Activated CD4-positive, alpha-beta T cell treated with anti-CD3 and anti-CD28 coated beads, Interleukin-2, amount 50 U/mL, for 4 hours (primary cell): ENCODE results near the gene SART1.

ENCODE experiments used
- DNase-seq, 2 experiments: peaks; one replicate each; pipeline ENCODE4 v3.0.0-alpha.2; 2020

Gene SART1

DNA sequence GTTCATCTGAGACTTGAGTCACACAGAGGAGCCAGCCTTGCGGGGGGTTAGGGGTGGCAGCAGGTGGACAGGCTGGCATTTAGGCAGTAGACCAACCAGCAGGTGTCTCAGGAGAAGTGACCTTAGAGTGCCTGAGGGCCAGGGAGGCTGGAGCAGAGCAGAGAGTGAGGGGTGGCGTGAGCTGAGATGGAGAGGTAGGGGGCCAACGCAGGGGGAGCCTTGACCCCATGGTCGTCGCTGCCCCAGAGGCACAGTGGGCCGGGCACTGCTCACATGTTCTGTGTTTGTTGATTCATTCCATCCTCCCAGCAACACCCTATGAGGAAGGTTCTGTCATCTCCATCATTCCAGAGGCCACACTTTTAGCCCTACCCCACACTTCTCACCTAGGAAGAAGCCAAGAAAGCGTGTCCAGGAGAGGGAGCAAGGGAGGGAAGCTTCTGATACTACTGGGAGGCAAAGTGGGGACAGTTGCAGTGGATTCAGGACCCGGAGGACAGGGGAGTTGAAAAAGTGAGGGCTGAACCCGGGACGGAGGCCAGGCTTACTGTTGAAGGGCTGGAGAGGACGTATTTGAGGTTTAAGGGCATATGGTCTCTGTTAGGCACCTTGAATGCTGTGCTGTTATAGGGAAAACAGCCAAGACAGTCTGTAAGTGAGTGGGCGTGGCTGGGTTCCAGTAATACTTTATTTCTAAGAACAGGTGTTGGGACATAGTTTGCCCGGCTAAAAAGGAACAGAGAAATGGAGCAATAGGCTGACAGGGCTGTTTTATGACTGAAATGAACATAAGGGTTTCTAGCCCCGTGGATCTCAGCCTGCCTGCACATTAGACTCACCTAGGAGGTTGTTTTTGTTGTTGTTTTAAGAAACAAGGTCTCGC lies 7.3 kb downstream of the SART1 start:
- no peak for DNase-seq

DNA sequence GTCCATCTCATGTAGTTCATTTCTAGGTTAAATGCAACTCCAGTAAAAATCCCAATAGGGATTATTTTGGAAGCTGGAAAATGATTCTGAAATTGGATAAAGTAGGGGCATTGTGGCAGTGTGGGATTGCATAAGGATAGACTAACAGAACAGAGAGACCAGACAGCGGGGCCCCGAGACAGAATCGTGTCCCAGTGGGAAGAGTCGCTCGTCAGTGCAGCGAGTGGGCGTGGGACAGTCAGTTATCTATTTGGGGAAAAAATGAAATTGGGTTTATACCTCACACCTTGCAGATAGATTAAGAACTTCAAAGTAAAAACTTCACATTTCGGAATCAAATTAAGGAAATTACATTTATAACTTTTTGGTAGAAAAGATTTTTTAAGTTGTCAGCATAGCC lies 10.6 kb downstream of the SART1 start:
- no peak for DNase-seq

DNA sequence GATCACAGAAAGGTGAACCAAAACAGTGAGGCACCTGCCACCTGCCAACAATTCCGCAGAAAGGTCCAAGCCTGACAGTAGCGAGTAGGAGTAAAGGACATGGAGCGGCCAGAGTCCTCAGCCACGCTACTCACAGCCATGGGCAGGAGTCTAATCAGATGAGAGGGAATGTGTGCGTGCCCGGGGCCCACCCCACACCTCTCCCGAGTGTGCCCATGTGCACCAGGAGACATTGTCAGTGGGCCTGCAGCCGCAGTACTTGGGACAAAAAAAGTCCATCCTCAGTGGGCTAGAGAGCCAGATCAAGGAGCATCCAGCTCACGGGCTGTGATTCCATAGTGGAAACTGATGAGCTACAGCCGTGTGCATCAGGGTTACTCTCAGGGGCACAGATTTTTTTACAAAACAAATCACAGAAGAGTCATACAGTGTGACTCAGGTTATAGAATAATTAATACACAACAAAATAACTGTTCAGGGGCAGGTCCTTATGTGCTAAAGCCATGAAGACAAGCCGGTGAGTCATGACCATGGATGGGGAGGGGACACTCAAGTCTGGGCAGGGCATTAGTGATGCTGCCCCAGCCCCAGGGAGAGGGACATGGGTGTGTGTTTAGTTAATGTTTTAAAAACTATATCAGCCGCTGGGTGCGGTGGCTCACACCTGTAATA lies 12.0 kb downstream of the SART1 start:
- no peak for DNase-seq

DNA sequence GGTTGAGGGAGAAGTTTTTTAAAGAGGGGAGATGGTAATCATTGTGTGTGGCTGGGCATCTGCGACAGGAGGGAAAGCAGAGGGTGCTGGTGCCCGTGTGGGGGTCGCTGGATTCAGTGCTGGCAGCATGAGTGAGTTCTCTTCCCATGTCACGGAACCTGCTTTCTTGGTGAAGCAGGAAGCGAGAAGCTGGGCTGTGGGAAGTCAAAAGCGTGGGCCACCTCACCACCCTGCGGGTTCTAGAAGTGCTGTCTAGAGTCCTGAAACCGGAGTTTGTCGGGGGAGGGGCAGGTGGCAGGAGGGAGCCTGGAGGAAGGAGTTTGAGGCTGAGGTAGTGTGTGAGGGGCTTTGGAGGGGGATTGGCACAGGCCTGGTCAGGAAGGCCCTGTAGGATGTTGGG lies 14.2 kb downstream of the SART1 start:
- DNase-seq: no peak

DNA sequence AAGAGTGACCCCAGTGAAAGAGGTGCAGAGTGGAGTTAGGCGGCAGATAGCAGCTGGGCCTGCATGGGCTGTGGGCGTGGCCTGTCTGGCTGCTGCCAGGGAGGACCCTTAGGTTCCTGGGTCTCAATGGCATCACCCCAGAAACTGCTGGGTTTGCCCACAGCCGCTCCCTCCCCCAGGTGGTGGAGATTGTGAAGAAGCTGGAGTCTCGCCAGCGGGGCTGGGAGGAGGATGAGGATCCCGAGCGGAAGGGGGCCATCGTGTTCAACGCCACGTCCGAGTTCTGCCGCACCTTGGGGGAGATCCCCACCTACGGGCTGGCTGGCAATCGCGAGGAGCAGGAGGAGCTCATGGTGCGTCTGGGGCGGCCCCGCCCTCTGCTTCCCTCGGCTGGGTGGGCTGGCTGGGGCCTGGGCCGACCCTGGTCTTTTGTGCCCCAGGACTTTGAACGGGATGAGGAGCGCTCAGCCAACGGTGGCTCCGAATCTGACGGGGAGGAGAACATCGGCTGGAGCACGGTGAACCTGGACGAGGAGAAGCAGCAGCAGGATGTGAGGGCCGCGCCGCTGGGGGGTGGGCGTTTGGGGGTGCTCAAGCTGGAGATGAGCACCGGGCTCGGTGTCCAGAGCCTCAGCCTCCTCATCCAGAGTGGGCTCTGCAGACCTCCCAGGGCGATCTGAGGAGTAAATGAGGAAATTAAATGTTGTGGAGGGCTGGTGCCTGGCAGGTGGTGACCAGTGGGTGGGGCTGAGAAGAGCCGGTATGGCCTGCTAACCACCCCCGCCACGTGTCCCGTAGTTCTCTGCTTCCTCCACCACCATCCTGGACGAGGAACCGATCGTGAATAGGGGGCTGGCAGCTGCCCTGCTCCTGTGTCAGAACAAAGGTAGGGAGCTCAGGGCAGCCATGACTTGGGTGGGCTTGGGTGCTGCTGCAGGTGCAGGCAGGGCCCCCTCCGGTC lies 15.0 kb downstream of the SART1 start:
- DNase-seq: no peak

DNA sequence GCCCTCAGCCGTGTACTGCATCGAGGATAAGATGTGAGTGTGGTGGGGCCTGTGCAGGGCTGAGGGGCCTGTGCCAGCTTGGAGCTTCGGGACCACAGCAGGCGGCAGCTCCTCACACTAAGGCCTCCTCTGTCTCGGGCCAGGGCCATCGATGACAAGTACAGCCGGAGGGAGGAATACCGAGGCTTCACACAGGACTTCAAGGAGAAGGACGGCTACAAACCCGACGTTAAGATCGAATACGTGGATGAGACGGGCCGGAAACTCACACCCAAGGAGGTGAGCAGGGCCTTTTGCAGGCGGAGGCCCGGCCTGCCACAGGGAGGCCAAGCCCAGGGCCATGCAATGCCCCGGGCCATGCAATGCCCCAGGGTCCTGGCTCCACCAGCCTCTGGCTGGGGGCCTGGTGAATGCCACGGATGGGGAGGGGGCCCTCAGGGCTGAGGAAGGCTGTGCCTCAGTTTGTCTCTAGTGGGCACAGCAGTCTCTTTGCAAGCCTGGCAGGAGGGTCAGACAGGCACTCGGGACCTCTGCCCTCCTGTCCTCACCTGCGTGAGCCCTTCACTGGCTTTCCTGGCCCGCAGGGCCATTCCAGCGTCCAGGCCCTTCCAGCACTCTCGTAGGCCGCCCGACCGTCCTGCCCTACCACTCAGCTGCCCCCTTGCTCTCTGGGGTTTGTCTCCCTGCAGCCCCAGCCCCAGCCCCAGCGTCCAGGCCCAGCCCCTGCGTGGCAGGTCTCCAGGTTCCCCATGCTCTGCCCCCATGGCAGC lies 16.3 kb downstream of the SART1 start:
- DNase-seq: no peak

DNA sequence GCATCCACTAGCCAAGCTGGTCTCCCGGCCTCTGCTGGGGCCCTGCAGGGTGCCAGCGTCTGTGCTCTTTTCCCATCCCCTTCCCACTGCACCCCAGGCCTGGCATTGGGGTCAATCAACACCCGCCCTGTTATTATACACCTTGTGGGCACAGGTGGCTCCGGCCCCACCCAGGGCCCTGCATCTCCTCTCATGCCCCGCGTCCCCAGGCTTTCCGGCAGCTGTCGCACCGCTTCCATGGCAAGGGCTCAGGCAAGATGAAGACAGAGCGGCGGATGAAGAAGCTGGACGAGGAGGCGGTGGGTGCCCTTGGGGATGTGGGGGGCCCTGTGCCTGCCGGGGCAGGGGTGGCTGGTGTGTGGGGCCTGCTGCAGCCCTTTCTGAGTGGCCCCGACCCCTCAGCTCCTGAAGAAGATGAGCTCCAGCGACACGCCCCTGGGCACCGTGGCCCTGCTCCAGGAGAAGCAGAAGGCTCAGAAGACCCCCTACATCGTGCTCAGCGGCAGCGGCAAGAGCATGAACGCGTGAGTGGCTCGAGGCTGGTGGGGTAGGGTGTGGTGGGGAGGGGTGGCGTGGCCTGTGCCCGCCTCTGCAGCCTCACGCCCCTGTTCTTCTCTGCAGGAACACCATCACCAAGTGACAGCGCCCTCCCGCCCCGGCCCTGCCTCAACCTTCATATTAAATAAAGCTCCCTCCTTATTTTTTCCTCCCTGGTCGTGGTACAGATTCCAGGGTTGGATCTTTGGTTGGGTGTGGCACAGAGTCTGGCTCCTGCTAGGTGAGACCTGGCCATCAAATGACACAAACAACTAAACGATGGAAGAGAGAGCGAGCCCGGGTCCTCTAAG lies 17.1 kb downstream of the SART1 start:
- DNase-seq: no peak

DNA sequence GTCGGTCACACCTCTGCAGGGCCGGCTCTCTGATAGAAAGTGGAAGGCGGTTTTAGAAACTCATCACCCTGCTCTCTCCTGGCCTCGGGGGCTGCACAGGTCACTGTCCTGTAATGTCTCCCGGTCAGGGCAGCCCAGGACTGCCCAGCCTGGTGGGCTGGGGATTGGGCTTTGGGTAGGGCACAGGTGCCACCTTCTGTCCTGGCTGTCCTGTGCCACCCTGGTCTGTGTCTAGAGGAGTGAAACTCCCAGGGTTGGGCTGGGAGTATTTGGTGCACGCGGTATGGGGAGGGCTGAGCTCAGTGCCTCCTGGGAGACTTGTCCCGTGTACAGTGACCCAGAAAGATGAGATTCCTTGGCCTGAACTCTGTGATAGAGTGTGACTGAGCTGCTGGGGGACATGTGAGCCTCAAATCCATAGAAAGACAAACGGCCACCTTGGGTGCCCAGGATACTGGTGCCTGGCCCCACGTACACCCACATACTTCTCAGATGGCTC lies 17.8 kb downstream of the SART1 start:
- no peak for DNase-seq

DNA sequence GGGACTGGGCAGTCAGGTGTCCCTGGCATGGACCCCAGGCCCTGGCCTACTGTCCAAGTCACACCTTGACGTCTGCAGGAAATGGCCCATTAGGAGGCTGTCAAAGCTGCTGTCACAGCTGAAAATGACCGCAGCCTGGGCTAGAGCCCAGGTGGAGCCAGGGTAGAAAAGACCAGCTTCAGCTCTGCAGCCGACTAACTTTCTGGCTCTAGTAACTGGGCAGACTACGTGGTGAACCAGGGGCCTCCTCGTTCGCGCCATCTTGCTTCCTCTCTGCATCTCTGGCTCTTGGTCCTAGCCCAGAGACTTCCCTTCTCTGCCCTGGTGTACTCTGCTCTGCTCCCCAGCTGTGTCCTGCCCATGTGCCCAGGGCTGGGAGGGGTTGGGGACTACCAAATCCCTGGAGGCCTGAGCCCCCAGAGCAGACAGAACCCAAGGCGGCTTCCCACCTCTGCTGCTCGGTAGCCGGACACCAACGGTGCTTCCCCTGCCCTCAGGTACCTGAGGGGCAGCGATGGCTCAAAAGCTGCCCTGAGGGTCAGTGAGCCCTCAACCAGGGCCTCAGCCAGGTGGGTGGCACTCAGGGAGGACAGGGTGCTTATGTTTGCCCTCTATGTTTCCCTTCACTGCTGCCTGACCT lies 19.7 kb downstream of the SART1 start:
- DNase-seq: no peak

DNA sequence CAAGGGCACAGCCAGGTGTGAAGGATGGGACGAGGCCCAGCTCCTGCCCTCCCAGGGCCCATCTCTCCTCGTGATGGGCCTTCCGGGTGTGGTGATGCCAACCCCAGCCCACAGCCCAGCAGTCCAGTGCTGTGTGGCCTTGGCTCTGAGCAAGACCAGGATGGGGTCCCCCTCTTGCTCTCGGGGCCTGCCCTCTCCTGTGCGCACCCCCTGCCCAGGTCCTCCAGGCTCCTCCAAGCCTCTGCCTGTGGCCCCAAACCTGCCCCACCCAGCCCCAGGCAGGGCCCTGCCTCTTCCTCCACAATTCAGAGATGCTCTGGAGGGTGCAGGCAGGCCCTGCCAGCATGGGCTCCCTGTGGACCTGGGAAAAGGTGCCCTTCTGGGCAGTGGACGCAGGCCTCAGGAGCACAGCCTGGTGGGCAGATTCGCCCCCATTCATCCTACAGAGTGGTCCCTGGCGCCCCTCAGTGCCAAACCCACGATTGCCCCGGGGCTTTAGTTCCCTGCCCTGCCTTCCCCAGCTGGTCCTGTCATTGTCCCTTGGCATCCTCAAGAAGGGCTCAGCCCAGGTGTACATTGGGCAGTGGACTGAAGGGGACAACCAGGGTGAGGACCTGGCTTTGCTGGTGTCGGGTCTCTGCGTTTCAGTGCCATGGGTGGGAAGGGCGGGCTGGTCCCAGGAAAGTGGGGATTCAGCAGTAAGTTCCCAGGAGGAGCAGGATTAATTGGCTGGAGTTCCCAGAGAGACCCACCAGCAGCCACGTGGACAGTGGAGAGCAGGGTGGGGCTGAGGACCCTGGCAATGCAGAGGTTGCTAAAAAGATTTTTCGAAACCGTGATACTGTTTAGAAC lies 20.7 kb downstream of the SART1 start:
- DNase-seq: no peak

DNA sequence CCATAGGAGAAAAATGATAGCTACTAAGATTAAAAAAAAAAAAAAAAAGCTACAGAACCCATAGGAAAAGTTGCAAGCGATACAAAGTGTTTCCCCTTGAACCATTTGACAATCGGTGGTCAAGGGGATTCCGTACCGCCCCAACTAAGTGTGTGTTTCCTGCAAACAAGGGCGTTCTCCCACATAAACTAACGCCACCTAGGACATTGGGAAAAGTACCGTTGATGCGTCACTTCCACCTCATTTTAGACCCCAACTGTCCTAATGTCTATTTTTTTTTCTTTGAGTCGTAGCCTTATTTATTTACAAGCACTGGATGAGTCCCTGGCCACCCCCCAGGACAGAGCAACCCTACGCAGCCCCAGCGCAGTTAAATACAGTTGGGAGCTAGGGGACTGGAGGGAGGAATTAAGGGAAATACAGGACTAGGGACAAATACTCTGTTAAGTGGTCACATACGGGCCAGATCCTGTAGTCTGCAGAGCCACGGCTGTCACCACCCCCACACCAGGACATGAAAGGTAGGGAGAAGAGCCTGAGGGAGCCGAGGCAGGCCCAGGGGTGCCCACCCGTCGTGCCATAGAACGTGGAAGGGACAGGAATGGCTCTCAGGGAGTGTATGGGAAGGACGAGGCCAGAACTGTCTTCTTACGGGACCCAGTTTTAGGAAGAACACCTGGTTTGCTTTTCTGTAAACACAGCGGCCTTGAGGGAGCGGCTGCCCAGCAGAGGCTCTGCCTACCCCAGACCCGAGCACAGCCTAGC lies 21.5 kb downstream of the SART1 start:
- DNase-seq: no peak

DNA sequence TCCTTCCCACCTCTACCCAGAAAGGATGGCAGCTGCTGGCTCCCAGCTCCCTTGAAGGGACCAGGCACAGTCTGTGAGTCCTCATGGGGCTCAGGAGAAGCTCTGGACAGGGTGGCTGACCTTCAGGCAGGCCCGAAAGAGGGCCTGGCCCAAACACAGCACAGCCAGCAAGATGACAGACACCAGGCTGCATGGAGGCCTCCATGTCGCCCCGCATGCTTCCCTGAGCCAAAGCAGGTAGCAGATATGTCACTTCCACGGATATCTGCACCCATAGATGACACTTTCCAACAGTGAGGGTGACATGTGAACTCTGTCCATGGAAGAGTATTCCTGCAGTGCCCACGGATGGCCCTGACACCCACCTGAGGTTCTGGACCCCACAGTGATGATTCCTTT lies 22.1 kb downstream of the SART1 start:
- no peak for DNase-seq

DNA sequence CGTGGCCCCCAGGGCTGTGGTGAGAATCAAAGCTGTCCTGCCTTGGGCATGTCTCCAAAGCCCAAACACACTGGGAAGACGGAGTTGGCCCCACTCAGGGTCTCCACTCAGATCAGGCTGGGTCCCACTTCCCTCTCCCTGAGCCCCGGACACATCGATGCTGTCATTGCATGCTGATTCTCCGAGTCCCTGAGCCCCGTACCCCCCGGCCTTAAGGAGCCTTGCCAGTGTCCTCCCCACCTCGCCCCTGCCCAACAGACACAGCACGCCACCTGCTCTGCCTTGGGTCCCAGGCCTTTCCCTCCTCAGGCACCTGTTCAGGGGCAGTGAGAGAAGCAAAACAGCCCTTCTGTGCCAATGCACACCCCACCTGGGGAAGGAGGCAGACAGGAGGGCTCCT lies 25.8 kb downstream of the SART1 start:
- DNase-seq: no peak

DNA sequence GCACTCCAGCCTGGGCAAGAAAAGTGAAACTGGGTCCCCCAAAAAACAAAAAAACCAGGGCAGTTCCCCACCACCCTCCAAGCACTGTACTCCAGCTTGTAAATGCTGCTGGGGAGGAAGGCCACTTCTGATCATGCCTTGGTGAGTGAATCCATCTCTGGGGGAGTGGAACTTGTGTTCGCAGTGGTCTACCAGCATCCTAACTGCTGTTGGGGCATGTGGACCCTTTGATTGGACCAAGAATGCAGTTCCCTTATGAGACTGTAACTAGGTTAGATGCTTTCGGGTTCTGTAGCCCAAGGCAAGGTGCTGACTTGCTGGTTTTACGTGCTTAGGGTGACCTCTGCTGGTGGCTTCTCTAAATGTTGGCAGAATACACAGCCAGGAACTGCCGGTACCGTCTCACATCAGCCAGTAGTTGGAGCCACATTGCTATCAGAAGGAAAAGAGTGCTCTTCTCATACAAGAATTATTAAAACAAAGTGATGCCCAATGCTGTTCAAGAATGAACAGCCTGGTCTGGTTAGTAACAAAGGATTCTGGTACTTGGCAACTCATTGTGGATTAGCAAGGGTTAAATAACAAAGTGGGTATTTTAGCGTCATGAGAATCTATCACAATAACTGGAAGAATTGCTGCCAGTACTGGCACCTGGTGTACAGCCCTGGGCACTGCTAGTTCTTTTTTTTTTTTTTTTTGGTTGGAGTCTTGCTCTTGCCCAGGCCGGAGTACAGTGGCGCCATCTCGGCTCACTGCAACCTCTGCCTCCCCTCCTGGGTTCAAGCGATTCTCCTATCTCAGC lies 27.5 kb downstream of the SART1 start:
- DNase-seq: peak; percentile 90

DNA sequence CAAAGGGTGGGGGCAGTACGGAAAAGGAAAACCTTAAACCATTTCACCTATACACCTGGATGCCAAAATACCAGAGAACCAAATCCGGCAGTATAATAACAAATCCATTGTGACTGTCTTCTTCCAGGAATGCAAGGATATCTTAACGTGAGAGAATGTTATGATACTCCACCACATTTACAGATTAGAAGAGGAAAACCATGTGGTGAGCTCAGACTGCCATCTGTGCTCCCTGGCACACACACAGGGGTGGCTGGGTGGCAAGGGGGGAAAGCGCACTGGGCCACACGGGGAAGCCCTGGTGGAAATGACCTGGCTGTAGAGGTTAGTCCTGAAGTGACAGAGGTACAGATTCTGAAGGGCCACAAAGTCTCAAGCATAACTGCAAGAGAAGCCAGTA lies 30.5 kb downstream of the SART1 start:
- no peak for DNase-seq

DNA sequence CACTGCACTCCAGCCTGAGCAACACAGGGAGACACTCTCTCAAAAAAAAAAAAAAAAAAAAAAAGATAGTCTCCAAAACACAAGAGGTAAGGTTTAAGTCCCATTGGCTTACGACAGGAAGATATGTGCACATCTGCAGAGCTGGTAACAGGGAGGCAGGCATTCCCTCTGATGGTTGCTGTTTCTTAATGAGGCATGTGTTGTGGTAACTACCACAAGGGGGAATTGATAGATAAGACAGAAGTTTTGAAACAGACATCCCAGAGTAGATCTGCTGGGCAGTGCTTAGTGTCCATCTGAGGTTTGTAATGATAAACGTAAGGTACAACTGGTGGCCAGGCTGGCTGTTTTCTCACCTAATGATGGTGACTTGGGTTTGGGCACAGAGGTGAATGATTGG lies 35.8 kb downstream of the SART1 start:
- DNase-seq: no peak

DNA sequence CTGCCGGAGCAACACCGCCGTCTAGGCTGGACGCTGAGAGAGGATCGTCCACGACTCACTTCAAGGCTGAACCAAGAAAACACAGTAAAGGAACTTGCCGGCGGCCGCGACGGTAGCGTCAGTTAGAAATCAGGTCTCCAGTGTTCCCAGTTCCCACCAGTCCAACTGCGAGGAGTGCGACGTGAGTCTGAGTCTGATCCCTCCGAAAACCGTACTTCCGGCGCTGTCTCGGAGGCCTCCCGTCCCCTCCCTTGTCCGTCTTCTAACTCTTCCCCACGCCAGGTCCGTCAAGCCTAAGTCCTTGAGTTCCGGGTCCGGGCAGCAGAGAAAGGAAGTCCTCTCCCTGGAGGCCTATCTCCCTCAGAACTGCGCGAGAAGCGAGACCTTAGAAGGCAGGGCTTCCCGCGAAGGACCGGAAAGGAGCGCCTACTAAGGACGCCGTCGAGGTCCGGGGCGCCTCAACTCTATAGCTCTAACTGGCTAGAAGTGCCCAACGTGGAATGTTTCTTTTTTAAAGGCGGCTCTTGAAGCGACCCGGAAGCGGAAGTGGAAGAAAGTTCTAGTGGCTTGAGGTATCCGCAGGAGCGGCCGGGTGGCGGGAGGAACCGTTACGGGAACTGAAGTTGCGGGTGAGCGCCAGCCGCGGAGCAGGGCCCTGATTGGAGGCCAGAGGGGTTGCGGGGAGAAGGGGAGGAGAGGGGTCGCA lies 40.6 kb downstream of the SART1 start, which contains the start of the genes BANF1 and EIF1AD:
BANF1 (plus strand) TSS at position 562 of the 706 bp plus-strand sequence. CDS start 748 bp downstream, outside the sequence.
EIF1AD (minus strand) TSS at position 216 of the 706 bp plus-strand sequence. CDS start 1,768 bp downstream, outside the sequence.
- DNase-seq: peak; percentile 88
